ENCODE results near the gene RBM28.
"Not testable (repeated sequence)": the region's sequence is repeated elsewhere in the genome, so short reads cannot be mapped to it uniquely, and the experiment has no call there.

The RBM28 gene

DNA sequence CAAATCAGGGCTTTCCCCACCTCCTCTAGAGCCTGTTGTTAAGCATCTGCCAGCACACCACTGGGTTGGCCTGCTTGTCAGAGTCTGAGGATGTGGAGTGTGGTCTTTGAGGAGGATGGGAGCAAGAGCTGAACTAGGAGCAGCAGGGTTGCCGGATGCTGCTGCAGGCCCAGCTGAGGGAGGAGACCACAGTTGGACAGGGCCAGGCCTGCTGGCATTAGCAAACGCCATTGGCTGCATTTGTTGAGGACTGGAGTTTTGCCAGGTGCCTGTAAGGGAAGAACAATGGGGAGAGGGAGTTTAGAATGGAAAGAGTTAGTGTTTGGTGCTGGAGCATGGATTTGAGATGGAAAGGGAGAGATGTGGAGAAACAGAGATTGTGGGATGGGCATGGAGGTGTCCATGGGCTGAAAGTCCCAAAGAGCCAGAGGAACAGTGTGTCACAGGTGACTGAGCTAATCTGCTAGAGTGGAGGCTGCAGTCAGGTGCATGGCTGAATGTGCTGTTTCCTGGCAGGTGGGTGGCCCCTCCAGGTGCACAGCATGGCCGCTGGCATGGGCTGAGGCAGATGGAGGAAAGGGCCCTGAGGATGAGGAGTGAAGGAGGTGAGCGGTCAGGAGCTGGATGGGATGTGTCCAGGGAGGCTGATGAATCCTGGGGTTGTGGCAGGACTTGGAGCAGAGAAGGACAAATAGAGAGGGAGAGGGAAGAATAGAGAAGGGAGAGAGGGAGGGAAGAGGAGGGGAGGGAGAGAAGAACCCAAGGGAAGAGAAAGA, 61.9 kb downstream of the RBM28 start:
- no peak for DNase-seq (ENCODE audit: low spot score)

DNA sequence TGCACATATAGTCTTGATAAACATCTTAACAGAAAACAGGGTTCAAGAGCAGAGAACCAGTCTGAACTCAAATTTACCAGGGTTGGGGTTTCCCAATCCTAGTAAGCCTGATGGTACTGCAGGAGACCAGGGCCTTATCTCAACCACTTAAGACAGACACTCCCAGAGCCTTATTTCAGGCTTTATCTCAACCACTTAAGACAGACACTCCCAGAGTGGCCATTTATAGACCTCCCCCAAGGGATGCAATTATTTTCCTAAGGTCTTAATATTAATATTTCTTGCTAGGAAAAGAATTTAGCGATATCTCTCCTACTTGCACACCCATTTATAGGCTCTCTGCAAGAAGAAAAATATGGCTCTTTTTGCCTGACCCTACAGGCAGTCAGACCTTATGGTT, 63.3 kb downstream of the RBM28 start:
- DNase-seq (ENCODE audit: low spot score) = not testable (repeated sequence)

GRCh38 chr7:128279124-128279713, 64.5 kb downstream of the RBM28 start:
- DNase-seq (ENCODE audit: low spot score) = no peak

DNA sequence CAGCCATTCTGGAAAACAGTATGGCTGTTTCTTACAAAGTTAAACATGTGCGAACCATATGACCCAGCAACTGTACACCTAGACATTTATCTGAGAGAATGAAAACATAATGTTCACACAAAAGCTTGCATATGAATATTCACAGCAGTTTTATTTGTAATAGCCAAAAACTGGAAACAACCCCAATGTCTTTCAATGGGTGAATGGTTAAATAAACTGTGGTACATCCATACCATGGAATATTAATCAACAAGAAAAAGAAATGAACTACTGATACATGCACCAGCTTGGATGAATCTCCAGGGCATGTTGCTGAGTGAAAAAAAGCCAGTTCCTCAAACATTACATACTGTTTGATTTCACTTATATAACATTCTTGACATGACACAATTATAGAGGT, 65.3 kb downstream of the RBM28 start:
- DNase-seq (ENCODE audit: low spot score) = no peak

DNA sequence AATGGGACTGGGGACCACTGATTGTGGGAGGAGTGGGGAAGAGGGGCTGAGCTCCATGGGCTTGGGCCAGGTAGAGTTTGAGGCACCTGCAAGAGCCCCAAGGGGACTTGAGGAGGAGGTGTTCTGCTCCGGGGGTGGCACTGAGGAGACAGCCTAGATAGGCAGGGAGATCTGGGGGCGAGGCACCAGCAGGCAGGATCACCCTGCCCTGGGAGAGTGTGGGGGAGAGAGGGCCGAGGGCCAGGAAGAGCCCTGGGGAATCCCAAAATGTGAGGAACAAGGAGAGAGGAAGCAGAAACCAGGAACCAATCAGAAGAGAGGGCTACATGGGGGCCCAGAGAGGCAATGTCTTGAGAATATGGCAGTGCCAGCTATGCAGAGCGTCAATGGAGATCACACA, 68.0 kb downstream of the RBM28 start:
- DNase-seq (ENCODE audit: low spot score) = no peak

DNA sequence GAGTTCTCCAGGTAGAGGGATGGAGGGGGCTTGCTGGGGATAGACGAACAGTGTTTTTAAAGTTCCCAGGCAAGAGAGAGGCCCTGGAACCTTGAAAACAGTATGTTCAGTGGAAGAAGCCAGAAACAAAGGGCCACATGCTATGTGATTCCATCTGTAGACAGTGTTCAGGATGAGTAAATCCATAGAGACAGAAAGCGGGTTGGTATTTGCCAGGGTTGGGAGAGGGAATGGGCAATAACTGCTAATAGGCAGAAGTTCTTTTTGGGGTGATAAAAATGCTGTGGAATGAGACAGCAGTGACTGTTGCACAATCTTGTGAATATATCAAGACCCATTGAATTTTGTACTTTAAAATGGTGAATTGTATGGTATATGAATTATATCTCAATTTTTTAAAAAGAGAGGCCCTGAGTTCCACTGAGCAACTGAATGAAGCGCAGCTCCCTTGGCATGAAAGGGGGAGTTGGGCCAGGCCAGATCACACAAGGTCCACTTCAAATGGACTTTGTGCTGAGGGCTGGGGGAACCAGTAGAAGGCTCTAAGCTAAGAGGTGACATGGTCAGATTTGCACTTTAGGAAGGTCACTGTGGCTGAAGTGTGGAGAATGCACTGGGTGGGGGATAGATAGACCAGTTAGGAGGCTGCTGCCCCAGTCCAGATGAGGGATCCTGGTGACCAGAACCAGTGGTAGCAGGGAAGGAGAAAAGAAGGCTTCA, 68.7 kb downstream of the RBM28 start:
- DNase-seq (ENCODE audit: low spot score) = no peak

DNA sequence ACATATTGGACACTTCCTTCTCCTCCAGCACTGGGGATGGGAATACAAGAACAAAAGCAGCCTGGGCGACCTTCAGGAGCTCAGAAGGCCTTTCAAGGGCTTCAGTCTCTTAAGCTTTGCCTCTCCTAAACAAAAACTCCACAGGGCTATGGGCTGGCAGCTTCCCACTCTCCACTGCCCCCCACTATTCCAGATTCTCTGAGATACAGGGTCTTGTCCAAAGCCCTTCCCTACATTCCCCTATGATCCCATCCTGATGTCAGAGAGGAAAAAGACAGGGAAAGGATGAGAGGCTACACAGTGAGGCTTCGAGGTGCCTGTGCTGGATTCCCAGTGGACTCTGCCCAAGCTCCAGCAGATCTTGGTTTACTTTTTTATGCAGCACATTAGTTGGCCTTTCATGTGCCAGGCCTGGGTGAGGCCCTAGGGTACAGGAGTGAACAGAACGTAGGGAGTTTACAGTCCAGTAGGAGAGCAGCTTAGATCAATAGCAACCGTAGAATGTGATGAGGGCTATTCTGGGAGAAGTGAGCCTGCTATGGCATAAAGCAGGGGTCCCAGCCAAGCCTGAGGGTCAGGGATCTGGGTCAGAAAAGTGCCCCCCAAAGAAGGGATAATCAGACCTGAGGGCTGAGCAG, 69.3 kb downstream of the RBM28 start:
- no peak for DNase-seq (ENCODE audit: low spot score)

DNA sequence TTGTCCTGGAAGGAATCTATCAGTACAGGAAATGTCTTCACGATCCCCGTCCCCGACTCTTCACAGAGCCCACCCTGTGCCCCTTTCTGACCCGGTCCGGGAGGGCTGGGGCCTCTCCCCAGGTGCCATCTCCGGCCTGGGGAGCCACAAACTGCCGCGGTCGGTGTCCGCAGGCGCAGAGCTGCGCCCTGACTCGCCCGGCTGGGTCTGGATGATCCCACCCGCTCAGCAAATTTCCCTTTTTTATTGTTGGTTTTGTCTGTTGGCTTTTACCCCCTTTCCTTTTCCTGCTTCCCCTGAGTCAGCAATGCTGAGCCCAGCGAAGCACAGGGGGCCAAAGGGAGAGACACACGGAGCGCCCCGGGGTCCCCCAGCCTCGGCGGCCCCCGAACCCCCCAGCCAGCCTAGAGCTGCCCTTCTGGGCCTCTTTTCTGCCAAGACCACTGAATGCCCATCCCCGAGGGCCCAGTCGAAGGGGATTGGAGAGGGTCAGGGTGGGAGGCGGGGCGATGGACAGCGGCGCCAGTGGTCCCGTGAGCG, 71.7 kb downstream of the RBM28 start:
- no peak for DNase-seq (ENCODE audit: low spot score)

DNA sequence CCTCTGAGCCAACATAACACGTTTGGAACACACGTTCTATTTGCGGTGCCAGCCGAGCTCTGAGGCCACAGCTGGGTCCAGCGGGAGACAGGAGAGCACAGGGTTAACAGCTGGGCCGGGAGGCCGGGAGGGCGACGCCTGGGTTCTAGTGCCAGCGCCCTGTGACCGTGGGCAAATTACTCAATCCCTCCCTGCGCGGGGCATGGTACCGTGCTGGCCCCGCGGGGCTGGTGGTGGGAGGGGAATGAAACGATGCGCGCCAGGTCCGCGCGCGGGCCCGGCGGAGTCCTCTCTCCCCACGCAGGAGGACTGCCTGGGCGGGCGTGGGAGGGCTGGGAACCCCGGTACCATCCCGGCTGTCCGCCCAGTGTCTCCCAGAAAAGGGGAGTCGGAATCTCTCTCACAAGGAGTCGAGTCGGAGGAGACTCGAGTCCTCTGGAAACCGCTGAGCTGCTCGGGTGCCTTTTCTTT, 72.2 kb downstream of the RBM28 start:
- DNase-seq (ENCODE audit: low spot score) = no peak

DNA sequence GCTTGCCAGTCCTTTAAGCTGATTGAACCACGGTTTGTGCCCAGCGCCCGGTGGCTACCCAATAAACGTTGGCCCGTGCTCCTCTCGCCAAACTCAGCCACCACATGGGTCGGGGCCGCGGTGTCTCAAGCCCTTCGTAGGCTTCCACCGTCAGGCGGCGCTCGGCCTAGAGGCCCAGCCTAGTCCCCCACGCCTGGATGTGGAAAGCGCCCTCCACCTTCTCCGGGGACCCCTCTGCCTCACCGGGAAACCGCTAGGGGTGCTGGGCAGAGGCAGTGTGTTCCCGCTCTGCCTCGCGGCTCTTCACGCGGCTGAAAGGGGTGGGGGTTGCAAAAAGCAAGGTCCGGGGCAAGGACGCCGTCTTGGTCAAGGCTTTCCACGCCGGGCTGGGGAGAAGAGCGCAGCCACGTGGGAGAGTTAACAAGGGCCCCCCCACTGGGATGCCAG, 72.9 kb downstream of the RBM28 start:
- DNase-seq (ENCODE audit: low spot score) = no peak

DNA sequence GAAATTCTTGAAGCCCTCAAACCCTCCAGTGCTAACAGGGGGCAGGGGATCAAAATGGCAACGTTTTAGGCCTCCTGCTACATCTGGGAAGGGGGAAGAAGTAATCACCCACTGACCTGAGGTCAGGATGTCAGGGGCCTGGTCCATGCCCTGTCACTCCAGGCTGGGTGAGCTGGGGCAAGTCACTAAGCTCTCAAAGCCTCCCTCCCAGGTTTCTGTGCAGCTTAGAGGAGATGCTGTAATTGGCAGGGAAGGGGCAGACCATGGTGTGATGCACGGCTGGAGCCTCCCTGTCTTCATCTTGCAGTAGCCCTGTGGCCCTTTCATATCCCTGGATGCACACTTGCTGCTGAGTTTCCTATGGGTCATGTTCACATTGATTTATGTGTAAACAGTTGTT, 75.5 kb downstream of the RBM28 start:
- DNase-seq (ENCODE audit: low spot score) = no peak

DNA sequence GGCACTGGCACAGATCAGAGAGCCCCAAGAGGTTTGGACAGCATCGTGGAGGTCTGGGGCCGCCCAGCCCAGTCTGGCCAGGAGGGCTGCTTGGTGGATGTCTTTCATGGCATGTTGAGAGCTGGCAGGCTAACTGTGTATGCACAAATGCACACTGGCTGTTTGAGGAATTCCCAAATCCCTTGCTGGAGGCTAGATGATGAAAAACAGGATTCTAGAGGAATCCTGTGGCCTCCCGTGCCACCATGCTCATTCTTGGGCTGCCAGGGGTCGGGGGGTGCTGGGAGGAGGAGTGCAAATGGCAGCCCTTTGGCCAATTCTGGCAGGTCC, 76.1 kb downstream of the RBM28 start:
- no peak for DNase-seq (ENCODE audit: low spot score)

- no peak for DNase-seq (ENCODE audit: low spot score)
These were observed 76.7 kb downstream of the RBM28 start for GRCh38 chr7:128266883-128267594.

- no peak for DNase-seq (ENCODE audit: low spot score)
These were observed 77.2 kb downstream of the RBM28 start for GRCh38 chr7:128266529-128266882.

GRCh38 chr7:128265906-128266300, 77.8 kb downstream of the RBM28 start:
- no peak for DNase-seq (ENCODE audit: low spot score)

- no peak for DNase-seq (ENCODE audit: low spot score)
These were observed 78.4 kb downstream of the RBM28 start for GRCh38 chr7:128265156-128265905.

- no peak for DNase-seq (ENCODE audit: low spot score)
These were observed 79.2 kb downstream of the RBM28 start for GRCh38 chr7:128264477-128264876.

- DNase-seq (ENCODE audit: low spot score) = no peak
These were observed 80.3 kb downstream of the RBM28 start for GRCh38 chr7:128263420-128263819.

- DNase-seq (ENCODE audit: low spot score) = no peak
These were observed 81.3 kb downstream of the RBM28 start for GRCh38 chr7:128262273-128263028.

- no peak for DNase-seq (ENCODE audit: low spot score)
These were observed 83.5 kb downstream of the RBM28 start for GRCh38 chr7:128260069-128260795.

Data from hematopoietic multipotent progenitor cell treated with erythropoietin and hydrocortisone succinate and interleukin-3 and kit ligand, for 17 days (in vitro differentiated cells).